Spinal cord (tissue), 10 donors: ENCODE results near the gene MAP2K3. TPM values are rescaled to one million over a fixed set of nuclear protein-coding genes. Genes with fewer than 3 reads are reported as not detected.
"Not testable (repeated sequence)": the region's sequence is repeated elsewhere in the genome, so short reads cannot be mapped to it uniquely, and the experiment has no call there.

Experiments
- DNase-seq, 6 donors: peaks; one replicate each; pipeline versions ENCODE4 v3.0.0 to v3.0.0-alpha.2; 2013 to 2015; ENCODE audit warnings: low spot score in 6 of 6, low read depth in 4 of 6
- H3K27ac ChIP-seq: one replicate; pipeline ENCODE4 v1.5.1; 2013; ENCODE audit warnings: low read depth, low read length, control low read depth
- H3K27me3 ChIP-seq: one replicate; pipeline ENCODE4 v1.6.1; 2013; ENCODE audit warnings: low read length; ENCODE audit not compliant: control insufficient read depth, insufficient read depth
- H3K36me3 ChIP-seq: one replicate; pipeline ENCODE4 v1.6.1; 2013; ENCODE audit warnings: low read length; ENCODE audit not compliant: control insufficient read depth, insufficient read depth
- H3K4me1 ChIP-seq: one replicate; pipeline ENCODE4 v1.6.1; 2013; ENCODE audit warnings: low read length; ENCODE audit not compliant: control insufficient read depth, insufficient read depth
- H3K4me3 ChIP-seq: one replicate; pipeline ENCODE4 v1.5.1; 2013; ENCODE audit warnings: low read depth, low read length, control low read depth
- H3K9me3 ChIP-seq: one replicate; pipeline ENCODE4 v1.6.1; 2013; ENCODE audit warnings: low read length; ENCODE audit not compliant: control insufficient read depth, insufficient read depth
- WGBS: methylation state at CpG from one replicate; pipeline ENCODE4 v1.1.5; 2013; ENCODE audit warnings: missing lambda C conversion rate; ENCODE audit not compliant: insufficient coverage; 5-methylcytosine and 5-hydroxymethylcytosine counted together
- polyA plus RNA-seq, 2 donors: library from polyadenylated mRNA; unstranded; fragments of 120-200 nt; gene quantifications; one replicate each; pipeline ENCODE4 v1.2.1, GENCODE V29; 2013; ENCODE audit not compliant: insufficient read length in 2 of 2
- total RNA-seq, 2 donors: library from RNA; depleted of rRNA in 1 of 2; stranded (reverse); fragments of 120-200 nt in 1 of 2; fragments of >200 nt in 1 of 2; gene quantifications; one replicate each; pipeline versions ENCODE4 v1.2.3 to v1.2.4, GENCODE V29; 2013 to 2014
- donor health status: healthy.

MAP2K3 gene
- total and polyA plus RNA-seq, 4 donors = 10.6 to 24.7 (median 16.7) TPM

DNA sequence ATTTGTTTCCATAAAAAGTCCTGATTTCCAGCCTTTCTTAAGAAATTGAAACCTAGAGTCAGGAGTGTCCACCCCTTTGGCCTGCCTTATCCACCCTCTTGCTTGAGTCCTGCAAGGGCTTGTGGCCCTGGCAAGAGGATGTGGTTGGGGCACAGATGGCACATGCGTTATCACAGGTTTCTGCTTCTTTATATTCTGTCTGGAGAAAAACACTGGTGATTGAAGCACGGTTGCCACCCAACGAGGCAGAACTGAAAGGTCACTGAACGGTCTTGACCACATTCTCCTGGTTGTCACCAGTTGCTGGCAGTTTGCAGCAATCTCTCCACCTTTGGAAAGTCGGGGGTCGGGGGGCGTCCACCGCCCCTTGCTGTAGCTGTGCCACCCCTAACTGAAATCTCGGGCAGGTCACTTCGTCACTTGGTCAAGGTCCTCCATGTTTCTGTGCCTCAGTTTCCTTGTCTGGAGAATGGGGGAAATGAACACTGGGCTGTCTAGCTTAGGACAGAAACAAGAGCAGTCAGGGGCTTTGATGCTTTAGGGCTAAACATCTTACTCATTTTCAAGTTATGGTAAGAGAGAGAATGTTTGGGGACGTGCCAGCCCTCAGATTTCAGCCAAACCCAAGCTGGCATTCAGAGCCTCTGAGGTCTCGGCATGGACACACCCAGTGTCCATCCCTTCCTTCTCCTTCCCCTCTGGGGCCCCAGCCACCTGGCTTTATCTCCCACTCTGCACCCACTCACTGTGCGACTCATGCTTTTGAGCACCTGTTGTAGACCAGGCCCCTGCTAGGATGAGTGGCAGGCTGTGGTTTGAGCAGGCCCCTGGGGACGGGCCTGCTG is 63.8 kb downstream of the MAP2K3 start:
- H3K27ac ChIP-seq, DNase-seq, H3K4me3 ChIP-seq, H3K4me1 ChIP-seq, H3K27me3 ChIP-seq, H3K9me3 ChIP-seq, H3K36me3 ChIP-seq: not testable (repeated sequence)
- no CpG with 5 or more reads among the region's 14 CpGs for WGBS

DNA sequence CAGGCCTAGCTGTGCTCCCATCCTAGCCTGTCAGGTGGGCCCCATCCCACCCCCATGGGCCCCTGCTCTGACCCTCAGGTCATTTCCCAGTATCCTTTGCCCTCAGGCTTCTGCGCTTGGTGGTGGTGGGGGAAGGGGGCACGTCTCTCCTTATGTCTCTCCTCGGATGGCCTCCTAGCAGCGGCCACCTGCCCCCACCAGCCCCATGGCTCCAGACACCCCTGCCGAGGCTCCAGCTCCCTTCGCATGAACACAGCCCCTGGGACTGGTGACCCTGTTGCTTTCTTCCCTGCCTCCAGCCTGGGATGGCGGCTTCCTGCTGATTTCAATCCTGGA is 64.4 kb downstream of the MAP2K3 start:
- H3K27me3 ChIP-seq, DNase-seq, H3K27ac ChIP-seq, H3K36me3 ChIP-seq, H3K4me1 ChIP-seq, H3K4me3 ChIP-seq, H3K9me3 ChIP-seq: not testable (repeated sequence)
- no CpG with 5 or more reads among the region's 7 CpGs for WGBS

DNA sequence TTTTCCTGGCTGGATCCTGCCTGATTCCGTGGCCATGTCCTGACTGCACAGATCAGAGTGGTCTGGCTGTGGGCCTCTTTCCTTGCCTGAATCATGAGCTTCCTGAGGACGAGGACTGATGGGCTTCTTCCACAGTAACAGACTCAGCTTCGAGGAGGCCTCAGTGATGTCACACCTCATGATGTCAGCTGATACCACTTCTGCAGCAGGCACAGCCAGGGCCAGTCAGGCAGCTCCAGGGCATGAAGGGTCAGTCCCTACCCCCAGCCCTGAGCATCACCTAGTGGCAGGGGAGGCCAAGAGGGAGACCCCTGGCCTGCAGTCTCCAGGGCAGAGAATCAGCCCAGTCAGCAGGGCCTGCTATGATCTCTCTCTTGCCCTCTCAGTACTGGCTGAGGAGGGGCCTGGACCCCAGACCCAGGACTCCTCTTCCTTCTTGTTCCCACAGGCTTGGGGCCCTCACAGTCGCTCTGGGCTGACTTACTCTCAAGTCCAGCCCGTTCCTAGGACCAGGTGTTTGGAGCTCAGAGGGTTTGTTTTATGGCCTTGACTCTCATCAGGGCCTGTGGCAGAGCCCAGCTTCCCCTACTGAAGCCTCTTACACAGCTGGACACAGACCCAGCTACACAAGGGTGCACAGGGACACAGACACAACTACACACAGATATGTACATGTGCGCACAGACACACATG is 65.0 kb downstream of the MAP2K3 start:
- not testable (repeated sequence) for H3K27ac ChIP-seq, H3K4me3 ChIP-seq, H3K9me3 ChIP-seq, H3K36me3 ChIP-seq, H3K27me3 ChIP-seq, H3K4me1 ChIP-seq, DNase-seq
- 51% methylated on average over 2 of the region's 6 CpGs for WGBS

GRCh38 chr17:21350495-21350894 is 66.0 kb downstream of the MAP2K3 start:
- WGBS = no CpG with 5 or more reads among the region's 19 CpGs

DNA sequence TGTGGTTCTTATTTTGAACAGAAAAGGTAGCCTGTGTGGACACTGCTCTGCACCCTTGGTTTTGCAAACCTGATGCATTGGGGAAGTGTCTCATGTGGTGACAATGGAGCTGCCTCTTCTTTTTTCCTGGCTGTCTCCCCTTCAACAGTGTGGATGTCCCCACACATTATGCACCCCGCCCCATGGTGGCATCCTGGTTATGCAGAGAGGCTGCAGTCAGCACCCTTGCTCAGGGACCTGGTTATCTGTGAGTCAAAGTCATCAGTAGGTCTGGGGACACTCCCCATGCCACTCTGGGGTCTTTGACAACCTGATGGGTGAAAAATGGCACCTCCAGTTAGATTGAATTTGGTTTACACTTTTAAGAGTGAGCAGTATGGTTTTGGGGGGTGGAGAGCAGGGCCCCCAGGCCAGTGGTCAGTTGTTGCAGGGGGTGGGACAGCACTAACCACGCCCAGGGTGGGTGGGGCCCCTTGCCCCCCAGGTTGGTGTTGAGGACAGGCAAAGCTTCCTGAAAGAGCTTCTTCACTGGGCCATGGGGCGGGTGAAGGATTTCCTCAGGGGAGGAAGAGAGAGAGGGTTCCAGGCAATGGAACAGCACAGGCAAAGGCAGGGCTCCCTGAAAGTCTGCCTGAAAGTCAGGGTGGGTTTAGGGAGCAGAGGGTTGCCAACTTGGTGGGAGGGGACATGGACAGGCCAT is 67.0 kb downstream of the MAP2K3 start:
- H3K4me1 ChIP-seq = no peaks in the 10 kb centered on the region
- no peaks in the 10 kb centered on the region for H3K9me3 ChIP-seq
- no peak overlapping the region for H3K27ac ChIP-seq
- DNase-seq = no peak
- H3K27me3 ChIP-seq = no peaks in the 10 kb centered on the region
- WGBS = 72% methylated on average over 3 of the region's 3 CpGs
- no peak overlapping the region for H3K4me3 ChIP-seq
- H3K36me3 ChIP-seq = no peaks in the 10 kb centered on the region

More at GRCh38 chr17:21350495-21350894, 66.0 kb downstream of the MAP2K3 start:
- not testable (repeated sequence) for H3K4me1 ChIP-seq, H3K27me3 ChIP-seq, H3K9me3 ChIP-seq, H3K36me3 ChIP-seq, DNase-seq, H3K4me3 ChIP-seq, H3K27ac ChIP-seq

GRCh38 chr17:21352221-21352980 is 67.9 kb downstream of the MAP2K3 start:
- Histone ChIP-seq H3K4me3 (no peak overlapping the region), H3K4me1 (peaks cover 3% of the 10 kb centered on the region), H3K9me3 (no peaks in the 10 kb centered on the region), H3K27ac (no peak overlapping the region), H3K27me3 (no peaks in the 10 kb centered on the region), H3K36me3 (no peaks in the 10 kb centered on the region)
- WGBS = 74% methylated on average over 20 of the region's 23 CpGs
- DNase-seq = no peak

GRCh38 chr17:21352981-21353265 is 68.4 kb downstream of the MAP2K3 start:
- Histone ChIP-seq H3K36me3 (no peaks in the 10 kb centered on the region), H3K4me1 (peaks cover 8% of the 10 kb centered on the region), H3K27ac (no peak overlapping the region), H3K27me3 (no peaks in the 10 kb centered on the region), H3K4me3 (no peak overlapping the region), H3K9me3 (no peaks in the 10 kb centered on the region)
- WGBS = 93% methylated on average over 7 of the region's 8 CpGs
- no peak for DNase-seq

DNA sequence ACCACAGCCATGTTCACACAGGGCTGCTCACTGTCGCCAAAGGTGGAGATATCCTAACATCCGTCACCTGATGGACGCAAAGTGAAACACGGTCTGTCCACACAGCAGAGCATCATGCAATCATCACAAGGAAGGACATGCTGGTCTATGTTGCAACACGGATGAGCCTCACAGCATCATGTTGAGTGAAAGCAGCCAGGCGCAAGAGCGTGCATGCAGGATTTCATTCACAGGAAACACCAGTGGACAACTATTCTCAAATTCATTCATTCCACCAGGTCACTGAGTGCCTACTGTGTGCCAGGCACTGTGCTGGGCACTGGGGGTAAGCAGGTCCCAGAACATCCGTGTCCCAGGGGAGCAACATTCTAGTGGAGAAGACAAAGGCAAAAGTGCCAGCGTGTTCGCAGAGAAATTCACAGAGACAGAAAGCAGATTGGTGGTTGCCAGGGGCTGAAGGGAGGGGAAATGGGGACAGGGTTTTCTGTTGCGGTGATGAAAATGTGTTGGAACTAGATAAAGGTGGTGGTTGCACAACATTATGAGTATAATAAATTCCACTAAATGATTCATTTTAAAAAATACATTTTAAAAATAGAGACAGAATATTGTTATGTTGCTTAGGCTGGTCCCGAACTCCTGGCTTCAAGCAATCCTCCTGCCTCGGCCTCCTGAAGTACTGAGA is 69.0 kb downstream of the MAP2K3 start:
- Histone ChIP-seq H3K27me3 (no peaks in the 10 kb centered on the region), H3K27ac (no peak overlapping the region), H3K9me3 (no peaks in the 10 kb centered on the region), H3K36me3 (no peaks in the 10 kb centered on the region), H3K4me3 (no peak overlapping the region), H3K4me1 (peaks cover 9% of the 10 kb centered on the region)
- no peak for DNase-seq
- WGBS = 77% methylated on average over 10 of the region's 13 CpGs

- H3K27me3 ChIP-seq = no peaks in the 10 kb centered on the region
- H3K4me3 ChIP-seq = no peak overlapping the region
- peaks cover 11% of the 10 kb centered on the region for H3K4me1 ChIP-seq
- H3K9me3 ChIP-seq = no peaks in the 10 kb centered on the region
- no peak for DNase-seq
- H3K36me3 ChIP-seq = no peaks in the 10 kb centered on the region
- 90% methylated on average over 8 of the region's 13 CpGs for WGBS
- no peak overlapping the region for H3K27ac ChIP-seq
Observed at GRCh38 chr17:21354796-21355385, 70.4 kb downstream of the MAP2K3 start.
